NCI-H526 treated with DMSO at 0.1 percent for 48 hours (cell line): ENCODE measurements around the gene ERC1.
"Not testable (repeated sequence)": the region's sequence is repeated elsewhere in the genome, so short reads cannot be mapped to it uniquely, and the experiment has no call there.

Experiments used
- DNase-seq: peaks from one replicate; lab custom pipeline; 2025; lab: John Stamatoyannopoulos, UW

Gene ERC1

GRCh38 chr12:1185460-1186182, 194.6 kb downstream of the ERC1 start:
- no peak for DNase-seq

DNA sequence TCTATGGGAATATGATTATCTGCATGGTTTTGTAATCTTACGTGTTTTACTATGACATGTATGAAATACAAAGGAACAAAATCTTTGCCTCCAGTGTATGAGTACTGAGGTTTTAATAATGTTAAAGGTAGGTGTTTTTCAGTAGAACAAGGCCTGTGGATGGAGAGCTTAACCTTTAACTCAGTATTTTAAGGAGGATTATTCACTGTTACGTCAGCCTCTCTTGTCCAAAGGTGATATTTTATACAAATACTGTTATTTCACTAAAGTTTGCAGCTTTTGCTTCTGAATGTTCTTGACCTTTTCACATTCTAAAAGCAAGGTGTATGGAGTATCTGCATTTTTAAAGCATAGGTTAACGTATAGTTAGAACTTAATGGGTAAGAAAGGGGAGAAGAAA, 195.3 kb downstream of the ERC1 start:
- no peak for DNase-seq

- DNase-seq: no peak
Observed at GRCh38 chr12:1188016-1188415, 197.0 kb downstream of the ERC1 start.

GRCh38 chr12:1189163-1189562, 198.1 kb downstream of the ERC1 start:
- no peak for DNase-seq

- DNase-seq: no peak
Observed at GRCh38 chr12:1195513-1195912, 204.5 kb downstream of the ERC1 start.

DNA sequence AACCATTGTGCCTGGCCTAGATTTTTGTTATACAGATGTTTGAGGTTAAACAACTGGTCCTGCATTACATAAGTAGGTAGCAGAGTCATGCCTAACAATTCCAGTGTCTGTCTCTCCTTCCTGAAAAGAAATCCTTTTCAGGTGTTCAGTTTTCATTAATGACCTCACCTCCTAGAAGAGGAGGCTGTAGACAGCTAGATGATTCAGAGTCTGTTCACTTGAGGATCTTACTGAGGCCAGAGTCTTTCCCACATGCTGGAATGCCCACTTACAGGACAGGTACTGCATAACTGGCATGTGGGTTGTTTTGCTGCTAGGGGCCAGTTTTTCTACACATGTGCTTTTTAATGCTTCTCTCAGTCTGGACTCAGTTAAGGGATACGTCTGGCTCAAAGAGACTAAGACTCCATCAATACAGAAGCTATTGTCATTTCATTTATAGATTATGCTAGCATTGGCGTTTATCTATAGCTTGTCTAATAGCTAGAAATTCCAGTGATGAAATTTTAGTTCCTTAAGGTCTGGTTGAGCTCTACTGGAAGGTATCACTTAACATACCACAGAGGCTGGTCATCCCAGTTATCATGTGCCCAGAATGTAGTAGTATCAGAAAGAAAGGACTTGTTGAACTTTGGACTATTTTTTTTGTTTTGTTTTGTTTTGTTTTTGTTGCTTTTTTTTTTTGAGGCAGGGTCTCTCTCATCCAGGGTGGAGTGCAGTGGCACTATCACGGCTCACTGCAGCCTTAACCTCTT, 206.4 kb downstream of the ERC1 start:
- no peak for DNase-seq

DNA sequence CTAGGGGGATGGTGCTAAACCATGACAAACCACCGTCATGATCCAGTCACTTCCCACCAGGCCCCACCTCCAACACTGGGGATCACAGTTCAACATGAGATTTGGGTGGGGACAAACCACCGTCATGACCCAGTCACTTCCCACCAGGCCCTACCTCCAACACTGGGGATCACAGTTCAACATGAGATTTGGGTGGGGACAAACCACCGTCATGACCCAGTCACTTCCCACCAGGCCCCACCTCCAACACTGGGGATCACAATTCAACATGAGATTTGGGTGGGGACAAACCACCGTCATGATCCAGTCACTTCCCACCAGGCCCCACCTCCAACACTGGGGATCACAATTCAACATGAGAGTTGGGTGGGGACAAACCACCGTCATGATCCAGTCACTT, 207.8 kb downstream of the ERC1 start:
- DNase-seq: not testable (repeated sequence)

GRCh38 chr12:1199700-1200099, 208.7 kb downstream of the ERC1 start:
- no peak for DNase-seq

DNA sequence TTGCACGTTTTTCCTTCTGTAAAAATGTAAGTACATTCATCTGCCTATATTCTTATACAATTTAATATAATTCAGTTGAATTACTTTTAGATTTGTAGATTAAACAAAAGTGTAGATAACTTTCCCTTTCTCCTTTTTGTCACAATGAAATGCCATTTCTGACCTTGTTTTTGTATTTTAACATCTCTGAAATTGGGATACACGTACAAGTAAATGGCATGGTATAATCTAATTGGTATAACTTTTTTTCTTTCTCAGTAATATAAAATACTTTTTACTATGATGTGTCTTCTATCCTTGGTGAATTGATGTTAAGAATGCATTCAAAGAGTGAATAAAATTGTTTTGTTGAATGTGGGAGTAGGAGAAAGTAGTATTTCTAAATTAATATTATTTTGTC, 210.0 kb downstream of the ERC1 start:
- DNase-seq: no peak

DNA sequence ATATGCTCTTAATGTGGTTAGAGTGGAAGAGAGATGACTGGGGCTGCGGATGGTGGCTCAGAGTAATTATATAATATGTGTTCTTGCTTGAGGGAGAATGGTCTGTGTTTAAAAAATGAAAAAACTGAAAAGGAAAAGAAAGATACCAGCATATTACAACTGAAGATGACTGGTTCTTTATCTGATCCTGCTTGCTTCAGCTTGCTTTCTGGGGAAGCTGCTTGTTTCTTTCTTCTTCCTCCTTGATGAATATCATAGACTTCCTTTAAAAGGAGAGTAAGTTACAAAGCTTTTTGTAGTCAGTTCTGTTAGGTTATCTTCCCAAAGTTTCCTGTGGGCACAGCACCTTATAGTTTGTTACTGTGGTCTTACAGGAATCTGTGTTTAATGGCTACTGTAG, 210.9 kb downstream of the ERC1 start:
- DNase-seq: no peak

DNA sequence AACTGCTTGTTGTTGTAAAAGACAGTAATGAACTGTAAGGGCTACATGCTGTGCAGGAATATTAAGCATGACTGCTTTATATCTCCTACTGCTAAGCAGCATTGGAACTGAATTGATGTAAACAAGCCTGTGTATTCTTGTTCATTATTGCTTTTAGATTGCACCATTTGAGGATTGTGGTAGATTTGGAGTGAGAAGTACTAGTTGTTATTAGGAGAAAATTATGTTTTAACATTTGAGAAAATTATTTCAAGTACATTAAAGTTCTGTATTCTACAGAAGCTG, 212.7 kb downstream of the ERC1 start:
- DNase-seq: no peak

- peak; percentile 20 for DNase-seq
Observed at GRCh38 chr12:1204581-1205121, 213.6 kb downstream of the ERC1 start.

DNA sequence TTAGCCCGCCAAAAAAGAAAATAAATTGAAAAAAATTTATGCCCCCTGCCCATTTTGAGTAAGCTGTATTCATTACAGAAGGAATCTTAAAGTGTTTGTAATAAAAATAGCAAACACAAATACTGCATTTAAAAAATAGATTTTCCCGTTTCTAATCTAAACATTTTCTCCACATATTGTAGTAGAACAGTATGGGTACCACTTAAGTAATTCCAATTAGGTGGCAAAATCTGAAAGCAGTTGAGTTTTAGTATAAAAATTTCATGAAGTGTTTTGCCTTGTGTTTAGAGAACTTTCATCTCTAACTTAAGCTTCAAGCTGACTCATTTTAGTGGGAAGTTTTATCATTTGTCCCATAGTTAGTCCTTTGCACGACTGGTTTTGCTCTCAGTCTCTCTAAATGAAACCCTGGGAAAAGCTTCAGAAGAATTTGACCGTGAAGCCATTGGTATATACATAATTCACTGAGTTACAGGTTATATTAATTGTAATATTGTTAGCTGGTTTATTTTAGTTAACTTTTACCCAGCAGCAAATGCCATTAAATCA, 214.6 kb downstream of the ERC1 start:
- DNase-seq: no peak

DNA sequence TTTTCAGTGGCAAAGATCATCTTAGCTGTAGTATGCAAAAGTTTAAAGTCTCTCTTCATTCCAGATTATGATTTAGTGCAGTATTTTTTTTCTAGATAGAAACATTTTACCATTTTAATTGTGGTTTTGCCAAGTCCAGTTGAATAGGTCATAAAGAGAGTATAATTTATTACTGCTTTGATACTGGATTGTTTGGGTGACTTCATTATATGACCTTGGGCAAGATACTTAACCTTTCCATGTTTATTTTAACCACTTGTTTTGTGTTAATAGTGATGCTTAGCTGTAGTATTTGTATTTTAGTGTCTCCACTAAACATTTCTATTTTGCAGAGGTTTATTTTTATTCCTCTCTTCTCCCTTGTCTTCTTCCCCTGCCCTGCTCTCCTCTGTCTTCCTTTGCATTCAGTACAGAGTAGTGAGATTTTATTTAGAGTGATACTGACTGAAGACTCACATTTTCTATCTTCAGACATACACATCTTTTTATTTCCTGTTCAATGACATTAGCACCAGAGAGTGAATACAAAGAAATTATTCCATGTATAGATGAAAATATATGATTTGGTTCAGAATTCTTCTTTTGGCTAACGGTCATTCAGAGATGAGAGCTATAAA, 215.2 kb downstream of the ERC1 start:
- no peak for DNase-seq

DNA sequence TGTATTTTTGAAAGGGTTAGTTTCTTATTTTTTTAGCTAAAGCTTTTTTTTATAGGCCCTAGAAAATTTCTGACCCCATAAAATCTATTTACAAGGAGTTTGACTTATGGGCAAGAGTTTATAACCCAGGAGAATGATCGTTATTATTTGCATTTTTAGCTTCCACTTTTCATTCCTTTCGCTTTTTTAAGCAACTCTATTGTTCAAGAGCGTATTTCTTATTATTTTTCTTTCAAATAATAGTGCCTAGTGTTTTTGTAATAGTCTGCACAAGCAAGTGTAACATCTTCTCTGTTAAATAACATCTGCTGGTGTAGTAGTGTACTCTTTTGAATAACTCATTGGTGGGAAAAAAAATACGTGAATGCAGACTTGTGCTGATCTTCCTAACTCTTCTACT, 216.3 kb downstream of the ERC1 start:
- DNase-seq: no peak

DNA sequence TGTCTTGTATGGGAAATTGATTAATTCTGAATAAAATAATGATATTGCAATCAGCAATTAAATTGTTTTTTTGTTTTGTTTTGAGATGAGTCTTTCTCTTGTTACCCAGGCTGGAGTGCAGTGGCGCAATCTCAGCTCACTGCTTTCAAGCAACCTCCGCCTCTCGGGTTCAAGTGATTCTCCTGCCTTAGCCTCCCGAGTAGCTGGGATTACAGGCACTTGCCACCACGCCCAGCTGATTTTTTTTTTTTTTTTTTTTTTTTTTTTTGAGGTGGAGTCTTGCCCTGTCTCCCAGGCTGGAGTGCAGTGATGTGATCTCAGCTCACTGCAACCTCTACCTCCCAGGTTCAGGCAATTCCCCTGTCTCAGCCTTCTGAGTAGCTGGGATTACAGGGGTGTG, 217.7 kb downstream of the ERC1 start:
- not testable (repeated sequence) for DNase-seq

DNA sequence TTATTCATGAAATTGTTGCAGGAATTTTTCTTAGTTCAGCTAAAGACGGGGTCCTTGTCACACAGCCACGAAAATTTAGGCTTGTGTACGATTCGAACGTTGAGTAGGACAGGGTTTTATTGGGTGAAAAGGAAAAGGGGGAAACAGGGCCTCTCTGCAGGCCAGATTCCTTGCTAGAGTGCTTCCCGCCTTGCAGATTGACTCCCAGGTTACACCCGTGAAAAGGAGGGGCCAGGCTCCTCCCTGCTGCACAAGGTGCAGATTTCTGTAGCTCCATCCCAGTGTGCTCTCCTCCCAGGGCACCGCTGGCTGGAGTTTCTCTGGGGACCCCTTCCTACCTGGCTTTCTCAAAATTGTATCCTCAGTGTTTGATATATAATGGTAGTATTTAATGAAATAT, 221.5 kb downstream of the ERC1 start:
- DNase-seq: no peak

- no peak for DNase-seq
Observed at GRCh38 chr12:1213205-1213604, 222.2 kb downstream of the ERC1 start.

GRCh38 chr12:1213618-1214205, 222.7 kb downstream of the ERC1 start:
- DNase-seq: no peak

- no peak for DNase-seq
Observed at GRCh38 chr12:1216560-1216959, 225.5 kb downstream of the ERC1 start.

- no peak for DNase-seq
Observed at GRCh38 chr12:1217191-1217949, 226.3 kb downstream of the ERC1 start.

GRCh38 chr12:1218369-1218768, 227.3 kb downstream of the ERC1 start:
- no peak for DNase-seq
